HepG2 (cell line): ENCODE measurements around the gene RPS13. TPM values are rescaled to one million over a fixed set of nuclear protein-coding genes. Genes with fewer than 3 reads are reported as not detected.

Source experiments
- ATAC-seq: fragments of 200-7000 bp; cut with Tn5 transposase; 3 replicates; pipeline ENCODE4 v1.9.1; 2020; ENCODE audit warnings: mild to moderate bottlenecking, moderate library complexity
- BruUV-seq: library from RNA; stranded (reverse); fragments of 400-500 nt; replicated peaks from 2 replicates; lab custom pipeline; 2021; lab: Mats Ljungman, UMichigan
- CTCF ChIA-PET: fragments of 300-600 bp; formaldehyde crosslinking; extraction: SDS; loops from one replicate; lab custom pipeline; 2021; ENCODE audit warnings: low total read pairs, inconsistent platforms, low intra/inter-chr PET ratio; lab: Yijun Ruan, JAX
- POLR2A ChIA-PET: fragments of 350-600 bp; sonication (Branson Sonifier 250); formaldehyde crosslinking; loops from one replicate; lab custom pipeline; 2020; ENCODE audit warnings: antibody characterized with exemption, inconsistent platforms; lab: Yijun Ruan, JAX
- DNase-seq: peaks from one replicate; pipeline ENCODE4 v3.0.0-alpha.2; 2015; ENCODE audit warnings: low spot score
- FAIRE-seq: peaks from 3 replicates; lab custom pipeline; 2011; peaks lifted over from hg19 to GRCh38; lab: Jason Lieb, UNC
- H2AFZ ChIP-seq: one replicate; pipeline ENCODE4 v1.6.1; 2011; ENCODE audit warnings: low read length, inconsistent platforms
- H3K27ac ChIP-seq: fragments of 300-600 bp; 3 replicates; pipeline ENCODE4 v1.8.0; 2011; ENCODE audit warnings: mixed run types, mild to moderate bottlenecking, mixed read lengths, low read length, inconsistent platforms; ENCODE audit not compliant: insufficient read depth; ENCODE audit errors: extremely low read length
- H3K27me3 ChIP-seq, 2 experiments: fragments of 200-600 bp in 1 of 2; 2 replicates in 1 of 2; 3 replicates in 1 of 2; pipeline versions ENCODE4 v1.6.0 to v1.8.0; 2011; ENCODE audit warnings: low read length in 2 of 2, mild to moderate bottlenecking in 2 of 2, moderate library complexity in 2 of 2, inconsistent platforms in 1 of 2; ENCODE audit not compliant: insufficient read depth in 2 of 2, control insufficient read depth in 1 of 2
- H3K36me3 ChIP-seq, 2 experiments: fragments of 200-600 bp in 1 of 2; replicated peaks in 1 of 2; 2 replicates in 1 of 2; 3 replicates in 1 of 2; pipeline versions ENCODE4 v1.5.1 to v1.8.0; 2011; ENCODE audit warnings: low read length in 2 of 2, inconsistent platforms in 1 of 2; ENCODE audit not compliant: insufficient read depth in 2 of 2, control insufficient read depth in 1 of 2
- H3K4me1 ChIP-seq: 2 replicates; pipeline ENCODE4 v1.5.1; 2012; ENCODE audit warnings: low read length, inconsistent platforms; ENCODE audit not compliant: insufficient read depth
- H3K4me2 ChIP-seq: 2 replicates; pipeline ENCODE4 v1.6.0; 2011; ENCODE audit warnings: low read depth, low read length, inconsistent platforms
- H3K4me3 ChIP-seq, 3 experiments: fragments of 200-600 bp in 1 of 3; sonication (generic), shearing (Covaris generic) in 1 of 3; replicated peaks in 1 of 3; 2 replicates each; pipeline ENCODE4 v1.5.1; 2011 to 2016; ENCODE audit warnings: low read length in 3 of 3, inconsistent platforms in 2 of 3, low read depth in 2 of 3, mild to moderate bottlenecking in 2 of 3, control low read depth in 1 of 3, mixed read lengths in 1 of 3; ENCODE audit not compliant: insufficient read depth in 1 of 3
- H3K79me2 ChIP-seq: one replicate; pipeline ENCODE4 v1.6.1; 2011; ENCODE audit warnings: low read length, inconsistent platforms; ENCODE audit not compliant: insufficient read depth
- H3K9ac ChIP-seq: 2 replicates; pipeline ENCODE4 v1.6.0; 2011; ENCODE audit warnings: mild to moderate bottlenecking, low read depth, low read length, inconsistent platforms; ENCODE audit not compliant: insufficient read depth
- H3K9me3 ChIP-seq: 2 replicates; pipeline ENCODE4 v1.5.1; 2012; ENCODE audit warnings: mild to moderate bottlenecking, low read length
- H4K20me1 ChIP-seq: 2 replicates; pipeline ENCODE4 v1.6.0; 2011; ENCODE audit warnings: inconsistent platforms, mild to moderate bottlenecking, low read length, moderate library complexity; ENCODE audit not compliant: insufficient read depth
- ESRRA ChIP-seq: sonication (generic); formaldehyde crosslinking; IDR thresholded peaks from 2 replicates; pipeline ENCODE4 v1.5.1; 2020; ENCODE audit warnings: mild to moderate bottlenecking, low read depth, missing genetic modification reagents
- GABPA ChIP-seq, 2 experiments: IDR thresholded peaks; 2 replicates each; pipeline ENCODE4 v1.6.1; 2011 to 2016; ENCODE audit warnings: low read depth in 2 of 2, low read length in 1 of 2, missing biosample characterization in 1 of 2, missing genetic modification characterization in 1 of 2
- MYPOP ChIP-seq: sonication (generic); formaldehyde crosslinking; IDR thresholded peaks from 2 replicates; pipeline ENCODE4 v1.8.1; 2023; ENCODE audit warnings: mild to moderate bottlenecking, moderate library complexity, missing genetic modification reagents
- PAF1 ChIP-seq: IDR thresholded peaks from 2 replicates; pipeline ENCODE4 v1.6.1; 2016; ENCODE audit warnings: missing genetic modification reagents, missing compliant biosample characterization
- SIN3B ChIP-seq: fragments of 150-350 bp; IDR thresholded peaks from 2 replicates; pipeline ENCODE4 v1.6.1; 2014; ENCODE audit warnings: low read length
- THAP7 ChIP-seq: sonication (generic); formaldehyde crosslinking; IDR thresholded peaks from 2 replicates; pipeline ENCODE4 v1.8.1; 2023; ENCODE audit warnings: mild to moderate bottlenecking, missing genetic modification reagents
- XRCC5 ChIP-seq: fragments of 200-400 bp; formaldehyde crosslinking; optimal IDR thresholded peaks from 2 replicates; pipeline ENCODE3; 2017; ENCODE audit warnings: mild to moderate bottlenecking, low read length
- ZNF230 ChIP-seq: sonication (generic); formaldehyde crosslinking; IDR thresholded peaks from 2 replicates; pipeline ENCODE4 v1.4.0; 2020; ENCODE audit warnings: mild to moderate bottlenecking, missing genetic modification reagents
- ZNF343 ChIP-seq: sonication (generic); formaldehyde crosslinking; IDR thresholded peaks from 2 replicates; pipeline ENCODE4 v1.4.0; 2020; ENCODE audit warnings: mild to moderate bottlenecking, missing genetic modification reagents
- ZNF446 ChIP-seq: sonication (generic); formaldehyde crosslinking; IDR thresholded peaks from 2 replicates; pipeline ENCODE4 v1.5.0; 2020; ENCODE audit warnings: mild to moderate bottlenecking, missing genetic modification reagents
- WGBS: methylation state at CpG from one replicate; pipeline ENCODE4 v1.1.6; 2017; ENCODE audit warnings: low lambda C conversion rate; 5-methylcytosine and 5-hydroxymethylcytosine counted together
- in situ Hi-C: cut with HindIII; loops from 2 replicates; pipeline ENCODE4 v1.10.0; 2017; ENCODE audit warnings: low pct_unique_long_range_greater_than_20kb; ENCODE audit not compliant: extremely low pct_ligation_motif_present
- intact Hi-C: fragments of 100-400 bp; cut with micrococcal nuclease; formaldehyde crosslinking; loops from one replicate; pipeline ENCODE4 v1.10.0; 2022; ENCODE audit not compliant: unreplicated experiment
- polyA plus RNA-seq, 8 experiments: library from polyadenylated mRNA; depleted of rRNA in 3 of 8; stranded (reverse) in 7 of 8; unstranded in 1 of 8; fragments of >200 nt; fragmentation: Illumina TruSeq in 4 of 8; extraction: Trizol in 4 of 8; gene quantifications; 2 replicates each; pipeline versions ENCODE4 v1.2.1 to v1.2.3, GENCODE V29; 2011 to 2016; ENCODE audit warnings: low read depth in 4 of 8, missing spikeins in 1 of 8, mixed read lengths in 1 of 8; ENCODE audit not compliant: insufficient read depth in 1 of 8
- total RNA-seq, 5 experiments: library from RNA; depleted of rRNA; stranded (reverse); fragments of >200 nt; fragmentation: Illumina TruSeq; extraction: Trizol; gene quantifications; 2 replicates each; pipeline ENCODE4 v1.2.3, GENCODE V29; 2016; ENCODE audit warnings: low read depth in 1 of 5

Gene RPS13
- total and polyA plus RNA-seq, 2 of the 13 experiments (the other 11 are each of a cell fraction or from before 2014, with no cell fraction given), result 1,542 to 2,245 TPM

- ChIA-PET CTCF (no interaction called here), POLR2A (no interaction called here)
- no peak for DNase-seq
- Histone ChIP-seq H3K27me3 (no peaks in the 10 kb centered on the region), H3K36me3 (peaks cover 5 to 42% of the 10 kb centered on the region in 2 experiments; a peak in 4 of 5 replicates), H3K79me2 (no peaks in the 10 kb centered on the region), H3K9me3 (no peaks in the 10 kb centered on the region), H3K4me1 (no peaks in the 10 kb centered on the region), H3K9ac (no peak overlapping the region), H2AFZ (no peak overlapping the region), H3K4me2 (no peak overlapping the region), H4K20me1 (no peaks in the 10 kb centered on the region), H3K27ac (no peak overlapping the region), H3K4me3 (no peak overlapping the region)
- in situ Hi-C loops, result loop anchor here (25.0 kb wide), 1 partner anchor 146 kb away; no protein-coding TSS in a partner anchor
- 100% methylated on average over 1 of the region's 1 CpG for WGBS
- intact Hi-C loops, result no loop called here
- no peak for TF ChIP-seq ZNF230
- TF ChIP-seq ZNF446 (CRISPR knock-in tag), result no peak
- no peak for TF ChIP-seq PAF1 (CRISPR knock-in tag)
- no peak for TF ChIP-seq MYPOP
- no peak for TF ChIP-seq ESRRA
- TF ChIP-seq THAP7 (CRISPR knock-in tag), result no peak
- TF ChIP-seq ZNF343 (CRISPR knock-in tag), result no peak
- TF ChIP-seq XRCC5, result no peak
- no peak for TF ChIP-seq SIN3B
- no peak for TF ChIP-seq GABPA (IDR thresholded peaks at IDR 0.05; ENCODE audit: low read depth, low read length)
- no peak for TF ChIP-seq GABPA (CRISPR knock-in tag; IDR thresholded peaks at IDR 0.05; ENCODE audit: low read depth)
- BruUV-seq, result no TSS peak
- no peak for FAIRE-seq
- no peak for ATAC-seq
Observed at GRCh38 chr11:17116117-17116516, 38.6 kb upstream of the RPS13 start.
